Measurements from ENCODE around the gene UCHL5.

UCHL5 gene

DNA sequence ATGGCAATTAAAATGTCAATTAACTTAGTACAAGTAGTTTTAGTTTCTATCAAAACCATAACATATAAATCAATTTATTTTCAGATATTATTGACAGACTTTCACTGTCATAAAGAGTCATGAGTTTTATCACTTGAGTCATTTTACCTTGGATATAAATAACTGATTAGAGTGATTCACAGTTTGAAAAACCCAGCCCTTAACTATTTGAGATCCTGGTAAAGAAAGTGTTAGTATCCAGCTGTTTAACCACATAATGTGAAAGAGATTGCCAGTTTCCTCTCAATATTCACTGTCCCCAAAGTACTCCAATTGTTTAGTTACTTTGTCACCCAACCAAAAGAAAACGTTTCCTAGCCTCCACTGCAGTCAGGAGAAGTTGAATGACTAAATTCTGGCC is 91.3 kb downstream of the UCHL5 start:
- Histone ChIP-seq H3K9me3 (ENCODE audit: control insufficient read depth, insufficient read depth, low read length) (no peaks in the 10 kb centered on the region), H3K27me3 (ENCODE audit: control insufficient read depth, insufficient read depth, low read length) (no peaks in the 10 kb centered on the region), H3K27ac (ENCODE audit: low read length) (no peak overlapping the region), H3K36me3 (ENCODE audit: control insufficient read depth, insufficient read depth, low read length) (no peaks in the 10 kb centered on the region), H3K4me1 (ENCODE audit: control insufficient read depth, insufficient read depth, low read length) (no peaks in the 10 kb centered on the region), H3K4me3 (ENCODE audit: low read length) (no peak overlapping the region)
- no peak for DNase-seq (ENCODE audit: low read depth, low spot score)
- WGBS (ENCODE audit: insufficient coverage, insufficient read length), result no CpG with 5 or more reads among the region's 1 CpG

DNA sequence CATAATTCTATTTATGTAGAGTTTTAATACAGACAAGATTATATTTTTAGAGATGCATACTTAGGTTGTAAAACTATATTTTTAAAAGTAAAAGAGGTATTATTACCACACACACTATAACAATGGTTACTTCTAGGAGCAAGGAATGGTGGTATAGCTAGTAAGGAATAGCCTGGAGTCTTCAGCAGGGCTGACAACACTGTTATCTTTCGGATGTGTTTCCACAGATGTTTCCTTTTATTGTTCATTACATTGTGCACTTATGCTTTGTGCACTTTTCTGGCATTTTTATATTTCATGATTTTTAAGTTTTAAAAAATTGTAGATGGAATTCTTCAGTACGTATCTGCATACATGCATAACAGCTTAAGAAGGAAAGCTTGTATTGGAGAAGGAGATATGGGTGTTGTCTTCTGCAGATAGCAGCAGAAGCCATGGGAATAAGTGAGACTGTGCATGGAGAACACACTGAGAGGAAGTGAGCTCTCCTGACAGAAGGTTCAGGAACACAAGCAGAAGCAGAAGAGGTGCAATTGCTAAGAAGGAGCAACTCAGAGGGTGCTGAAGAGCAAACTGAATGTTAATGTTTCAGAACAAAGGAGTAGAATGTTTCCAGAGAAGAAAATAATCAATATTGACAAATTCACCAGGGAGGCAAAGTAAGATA is 91.8 kb downstream of the UCHL5 start:
- Histone ChIP-seq H3K4me3 (ENCODE audit: low read length) (no peak overlapping the region), H3K36me3 (ENCODE audit: control insufficient read depth, insufficient read depth, low read length) (no peaks in the 10 kb centered on the region), H3K9me3 (ENCODE audit: control insufficient read depth, insufficient read depth, low read length) (no peaks in the 10 kb centered on the region), H3K4me1 (ENCODE audit: control insufficient read depth, insufficient read depth, low read length) (no peaks in the 10 kb centered on the region), H3K27me3 (ENCODE audit: control insufficient read depth, insufficient read depth, low read length) (no peaks in the 10 kb centered on the region), H3K27ac (ENCODE audit: low read length) (no peak overlapping the region)
- WGBS (ENCODE audit: insufficient coverage, insufficient read length), result no CpG with 5 or more reads among the region's 2 CpGs
- no peak for DNase-seq (ENCODE audit: low read depth, low spot score)

GRCh38 chr1:192966073-192966472 is 93.1 kb downstream of the UCHL5 start:
- WGBS (ENCODE audit: insufficient coverage, insufficient read length), result no CpG with 5 or more reads among the region's 2 CpGs
- DNase-seq (ENCODE audit: low read depth, low spot score), result no peak
- H3K4me3 ChIP-seq (ENCODE audit: low read length), result no peak overlapping the region

DNA sequence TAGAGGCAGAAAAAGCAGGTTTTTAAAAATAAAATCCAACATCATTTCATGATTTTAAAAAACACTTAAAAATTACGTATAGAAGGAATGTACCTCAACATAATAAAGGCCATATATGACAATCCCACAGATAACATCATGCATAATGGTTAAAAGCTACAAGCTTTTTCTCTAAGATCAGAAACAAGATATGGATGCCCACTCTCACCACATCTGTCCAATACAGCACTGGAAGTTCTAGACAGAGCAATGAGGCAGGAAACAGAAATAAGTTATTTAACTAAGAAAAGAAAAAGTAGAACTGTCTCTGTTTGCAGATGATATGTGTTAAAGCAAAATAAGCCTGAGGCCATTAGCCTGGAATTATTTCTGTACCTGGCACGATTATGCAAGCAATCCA is 96.3 kb downstream of the UCHL5 start:
- no peak for DNase-seq (ENCODE audit: low read depth, low spot score)
- WGBS (ENCODE audit: insufficient coverage, insufficient read length), result no CpG with 5 or more reads among the region's 2 CpGs
- no peak overlapping the region for H3K4me3 ChIP-seq (ENCODE audit: low read length)
- no peaks in the 10 kb centered on the region for H3K9me3 ChIP-seq (ENCODE audit: control insufficient read depth, insufficient read depth, low read length)
- no peak overlapping the region for H3K27ac ChIP-seq (ENCODE audit: low read length)
- H3K27me3 ChIP-seq (ENCODE audit: control insufficient read depth, insufficient read depth, low read length), result no peaks in the 10 kb centered on the region
- no peaks in the 10 kb centered on the region for H3K4me1 ChIP-seq (ENCODE audit: control insufficient read depth, insufficient read depth, low read length)
- no peaks in the 10 kb centered on the region for H3K36me3 ChIP-seq (ENCODE audit: control insufficient read depth, insufficient read depth, low read length)

More at GRCh38 chr1:192966073-192966472, 93.1 kb downstream of the UCHL5 start:
- Histone ChIP-seq H3K27me3 (ENCODE audit: control insufficient read depth, insufficient read depth, low read length) (no peaks in the 10 kb centered on the region), H3K27ac (ENCODE audit: low read length) (no peak overlapping the region), H3K4me1 (ENCODE audit: control insufficient read depth, insufficient read depth, low read length) (no peaks in the 10 kb centered on the region), H3K9me3 (ENCODE audit: control insufficient read depth, insufficient read depth, low read length) (no peaks in the 10 kb centered on the region), H3K36me3 (ENCODE audit: control insufficient read depth, insufficient read depth, low read length) (no peaks in the 10 kb centered on the region)

Data from iPS DF 6.9 (cell line).